ENCODE measurements around the gene TANGO2.
A peak's percentile ranks its signal among the peaks of the same experiment; 100 is the strongest.

TANGO2 gene

DNA sequence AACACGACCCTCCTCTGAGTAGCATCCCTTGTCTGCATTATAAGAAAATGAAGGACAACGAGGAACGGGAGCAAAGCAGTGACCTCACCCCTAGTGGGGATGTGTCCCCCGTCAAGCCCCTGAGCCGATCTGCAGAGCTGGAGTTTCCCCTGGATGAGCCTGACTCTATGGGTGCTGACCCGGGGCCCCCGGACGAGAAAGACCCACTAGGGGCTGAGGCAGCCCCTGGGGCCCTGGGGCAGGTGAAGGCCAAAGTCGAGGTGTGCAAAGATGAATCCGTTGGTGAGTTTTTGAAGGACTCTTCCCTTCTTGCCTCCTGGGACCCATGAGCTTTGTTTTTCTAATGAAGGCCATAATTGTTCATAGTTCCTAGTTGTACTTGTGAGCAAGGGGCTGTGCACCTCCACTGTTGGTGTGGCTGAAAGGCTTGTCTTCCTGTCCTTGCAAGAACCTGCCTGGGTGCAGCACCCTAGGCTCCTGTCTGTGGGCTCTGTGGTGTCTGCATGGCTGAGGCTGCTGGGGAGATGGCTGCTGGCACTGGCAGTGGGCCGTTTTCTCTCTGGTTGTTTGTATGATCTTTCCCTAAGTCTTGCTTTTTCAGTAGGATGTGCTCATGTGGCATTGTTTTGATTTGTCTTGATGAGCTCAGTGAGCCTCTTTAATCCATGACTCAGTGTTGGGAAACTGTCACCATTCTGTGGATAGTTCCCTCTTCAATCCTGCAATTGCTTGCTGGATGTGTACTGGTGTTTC lies 69.2 kb downstream of the TANGO2 start:
- DNase-seq: no peak

DNA sequence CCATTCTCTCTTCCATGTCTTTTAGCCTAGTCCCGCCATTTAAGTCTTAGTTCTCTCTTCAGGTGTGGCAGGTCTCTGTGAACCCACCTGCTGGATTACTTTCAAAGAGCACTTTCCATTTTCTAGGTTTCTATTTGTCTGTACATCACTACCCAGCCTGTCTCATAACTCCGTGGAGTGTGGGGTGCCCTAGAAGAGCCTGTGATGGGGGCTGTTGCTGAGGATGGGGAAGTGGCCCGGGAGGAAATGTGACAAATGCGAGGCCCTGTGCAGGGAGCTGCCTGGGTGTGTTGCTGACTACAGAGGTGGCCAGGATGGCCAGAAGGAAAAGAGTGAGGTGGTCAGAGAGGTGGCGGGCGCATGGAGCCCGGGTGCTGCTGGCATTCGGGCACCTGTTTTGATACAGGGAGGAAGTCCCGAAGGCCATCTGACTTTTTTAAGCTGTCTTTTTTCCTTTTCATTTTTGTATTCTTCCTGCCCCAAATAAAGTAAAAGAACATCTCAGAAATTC lies 69.9 kb downstream of the TANGO2 start:
- DNase-seq: no peak

GRCh38 chr22:20091690-20092476 lies 71.0 kb downstream of the TANGO2 start:
- DNase-seq: peak; percentile 37

- no peak for DNase-seq
Measured at GRCh38 chr22:20092477-20092854, 71.6 kb downstream of the TANGO2 start.

GRCh38 chr22:20093418-20094196 lies 72.7 kb downstream of the TANGO2 start:
- no peak for DNase-seq

DNA sequence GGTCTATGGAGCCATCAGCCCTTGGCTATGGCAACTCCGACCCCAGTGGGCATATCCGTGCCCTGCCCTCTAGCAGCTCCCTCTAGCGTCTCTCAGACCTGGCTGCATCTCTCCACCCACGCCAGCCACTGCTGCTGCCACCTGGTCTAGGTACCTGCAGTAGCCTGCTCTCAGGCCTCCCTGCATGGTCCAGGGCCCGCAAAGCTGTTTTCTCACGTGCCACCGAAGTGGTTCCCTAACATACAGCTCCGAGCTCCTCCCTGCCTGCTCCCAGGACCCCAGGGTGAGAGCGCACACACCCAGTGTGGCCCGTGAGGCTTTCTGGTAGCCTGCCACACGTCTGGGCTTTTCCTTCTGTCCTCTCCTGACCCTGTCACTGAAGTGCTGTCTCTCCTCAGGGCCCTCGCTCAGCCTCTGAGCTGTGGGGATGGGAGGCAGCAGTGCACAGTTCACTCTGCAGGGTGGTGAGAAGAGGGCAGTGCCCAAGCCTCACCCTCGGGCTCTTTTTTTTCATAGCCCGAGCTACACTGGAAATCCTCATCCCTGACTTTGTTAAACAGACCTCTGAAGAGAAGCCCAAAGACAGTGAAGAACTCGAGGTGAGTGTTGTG lies 73.4 kb downstream of the TANGO2 start:
- no peak for DNase-seq

GRCh38 chr22:20095521-20095920 lies 74.6 kb downstream of the TANGO2 start:
- no peak for DNase-seq

DNA sequence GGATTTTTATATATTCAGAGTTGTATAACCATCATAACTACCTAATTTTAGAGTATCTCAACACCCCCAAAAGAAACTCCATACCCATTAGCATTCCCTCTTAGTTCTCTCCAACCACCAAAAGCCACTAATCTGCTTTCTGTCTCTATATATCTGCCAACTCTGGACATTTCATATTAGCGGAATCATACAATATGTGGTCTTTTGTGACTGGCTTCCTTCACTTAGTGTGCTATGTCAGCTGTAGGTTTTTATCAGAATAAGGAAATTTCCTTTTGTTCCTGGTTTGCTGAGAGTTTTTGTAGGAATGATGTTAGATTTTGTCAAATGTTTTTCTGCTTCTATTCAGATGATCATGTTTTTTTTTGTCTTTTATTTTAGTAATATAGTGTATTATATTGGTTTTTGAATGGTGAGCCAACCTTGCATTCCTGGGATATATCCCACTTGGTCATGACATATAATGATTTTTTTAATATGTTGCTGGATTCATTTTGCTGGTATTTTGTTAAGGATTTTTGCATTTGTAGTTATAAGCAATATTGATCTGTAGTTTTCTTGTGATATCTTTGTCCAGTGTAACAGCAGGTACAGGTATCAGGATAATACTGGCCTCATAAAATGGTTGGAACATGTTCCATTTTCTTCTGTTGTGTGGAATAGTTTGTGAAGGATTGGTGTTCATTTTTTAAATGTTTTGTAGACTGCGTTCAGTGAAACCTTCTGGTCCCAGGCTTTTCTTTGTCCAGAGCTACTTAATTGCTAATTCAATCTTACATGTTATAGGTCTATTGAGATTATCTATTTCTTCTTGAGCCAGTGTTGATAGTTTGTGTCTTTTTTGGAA lies 75.9 kb downstream of the TANGO2 start:
- DNase-seq: no peak

- no peak for DNase-seq
Measured at GRCh38 chr22:20099099-20099711, 78.3 kb downstream of the TANGO2 start.

GRCh38 chr22:20101638-20102037 lies 80.7 kb downstream of the TANGO2 start:
- no peak for DNase-seq

GRCh38 chr22:20102203-20102780 lies 81.4 kb downstream of the TANGO2 start:
- no peak for DNase-seq

GRCh38 chr22:20105456-20106204 lies 84.7 kb downstream of the TANGO2 start:
- DNase-seq: no peak

- no peak for DNase-seq
Measured at GRCh38 chr22:20106205-20106848, 85.4 kb downstream of the TANGO2 start.

GRCh38 chr22:20106849-20107237 lies 85.9 kb downstream of the TANGO2 start:
- no peak for DNase-seq

- no peak for DNase-seq
Measured at GRCh38 chr22:20107471-20107901, 86.6 kb downstream of the TANGO2 start.

GRCh38 chr22:20107951-20108756 lies 87.2 kb downstream of the TANGO2 start:
- DNase-seq: no peak

- DNase-seq: no peak
Measured at GRCh38 chr22:20108757-20109230, 87.9 kb downstream of the TANGO2 start.
